Spleen (tissue), 7 donors: ENCODE results near the gene POLR3GL.

Experiments used
- POLR2A ChIP-seq, 3 donors: fragments of 450-650 bp; IDR thresholded peaks; one replicate each; pipeline ENCODE4 v1.5.1; 2017; ENCODE audit warnings: antibody characterized with exemption in 3 of 3, mild to moderate bottlenecking in 1 of 3
- TF ChIP-seq, protein P1 (sequence below), 11 experiments: fragments of 200-600 bp in 7 of 11; fragments of 450-650 bp in 4 of 11; sonication (generic) in 4 of 11; IDR thresholded peaks in 8 of 11; conservative IDR thresholded peaks in 3 of 11; 1 replicate in 7 of 11; 2 replicates in 4 of 11; pipeline versions ENCODE4 v1.4.0 to v1.8.0; 2016 to 2021; ENCODE audit warnings: antibody characterized with exemption in 11 of 11, inconsistent platforms in 4 of 11, mild to moderate bottlenecking in 1 of 11
- donor health status: DM: no; HTN: no; CAD: no; lungs with moderate emphysema.
- donor health status: DM: no; HTN: no; CAD: no.
- donor health status: DM: no; HTN: no; CAD: no.

GRCh38 chr1:145985502-145986439 lies 21.3 kb downstream of the POLR3GL start:
- TF ChIP-seq, protein P1, sequence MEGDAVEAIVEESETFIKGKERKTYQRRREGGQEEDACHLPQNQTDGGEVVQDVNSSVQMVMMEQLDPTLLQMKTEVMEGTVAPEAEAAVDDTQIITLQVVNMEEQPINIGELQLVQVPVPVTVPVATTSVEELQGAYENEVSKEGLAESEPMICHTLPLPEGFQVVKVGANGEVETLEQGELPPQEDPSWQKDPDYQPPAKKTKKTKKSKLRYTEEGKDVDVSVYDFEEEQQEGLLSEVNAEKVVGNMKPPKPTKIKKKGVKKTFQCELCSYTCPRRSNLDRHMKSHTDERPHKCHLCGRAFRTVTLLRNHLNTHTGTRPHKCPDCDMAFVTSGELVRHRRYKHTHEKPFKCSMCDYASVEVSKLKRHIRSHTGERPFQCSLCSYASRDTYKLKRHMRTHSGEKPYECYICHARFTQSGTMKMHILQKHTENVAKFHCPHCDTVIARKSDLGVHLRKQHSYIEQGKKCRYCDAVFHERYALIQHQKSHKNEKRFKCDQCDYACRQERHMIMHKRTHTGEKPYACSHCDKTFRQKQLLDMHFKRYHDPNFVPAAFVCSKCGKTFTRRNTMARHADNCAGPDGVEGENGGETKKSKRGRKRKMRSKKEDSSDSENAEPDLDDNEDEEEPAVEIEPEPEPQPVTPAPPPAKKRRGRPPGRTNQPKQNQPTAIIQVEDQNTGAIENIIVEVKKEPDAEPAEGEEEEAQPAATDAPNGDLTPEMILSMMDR (IDR thresholded peaks at IDR 0.05 in 8 of 11, conservative IDR thresholded peaks at IDR 0.05 in 3 of 11), result no peak
- TF ChIP-seq POLR2A (IDR thresholded peaks at IDR 0.05), result no peak
